AG09309 (cell line): ENCODE measurements around the gene PLCG2.

ENCODE experiments used
- DNase-seq: peaks from one replicate; pipeline ENCODE4 v3.0.0-alpha.2; 2010; ENCODE audit warnings: low read depth
- H3K4me3 ChIP-seq: 2 replicates; pipeline ENCODE4 v1.5.1; 2011; ENCODE audit warnings: mild to moderate bottlenecking, low read depth, low read length, moderate library complexity; ENCODE audit not compliant: control insufficient read depth
- TF ChIP-seq, protein P1 (sequence below): IDR thresholded peaks from 2 replicates; pipeline ENCODE4 v1.5.1; 2011; ENCODE audit warnings: mild to moderate bottlenecking, low read depth, low read length, inconsistent platforms; ENCODE audit not compliant: insufficient read depth, control insufficient read depth; ENCODE audit errors: missing control alignments

PLCG2 gene

DNA sequence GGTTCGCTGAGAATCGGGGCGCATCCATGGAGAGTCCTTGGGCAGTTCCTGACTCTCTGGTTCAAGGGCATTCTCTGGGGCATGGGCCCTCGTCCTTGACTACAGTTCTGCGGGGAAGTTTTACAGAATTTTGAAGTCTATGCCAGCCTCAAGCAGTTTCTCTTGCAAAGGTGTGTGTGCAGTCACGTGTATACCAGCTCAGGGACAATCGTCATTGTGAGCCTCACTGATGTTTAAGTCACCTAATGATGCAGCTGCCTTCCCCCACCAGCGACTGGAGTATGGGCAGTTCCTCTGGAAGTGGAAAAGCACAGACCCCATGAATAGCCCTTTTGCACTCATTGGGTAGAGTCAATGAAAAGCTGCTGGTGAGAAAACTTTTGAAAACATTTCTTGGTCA is 1.3 kb downstream of the PLCG2 start:
- no peak for DNase-seq
- no peak overlapping the region for H3K4me3 ChIP-seq
- TF ChIP-seq, protein P1, sequence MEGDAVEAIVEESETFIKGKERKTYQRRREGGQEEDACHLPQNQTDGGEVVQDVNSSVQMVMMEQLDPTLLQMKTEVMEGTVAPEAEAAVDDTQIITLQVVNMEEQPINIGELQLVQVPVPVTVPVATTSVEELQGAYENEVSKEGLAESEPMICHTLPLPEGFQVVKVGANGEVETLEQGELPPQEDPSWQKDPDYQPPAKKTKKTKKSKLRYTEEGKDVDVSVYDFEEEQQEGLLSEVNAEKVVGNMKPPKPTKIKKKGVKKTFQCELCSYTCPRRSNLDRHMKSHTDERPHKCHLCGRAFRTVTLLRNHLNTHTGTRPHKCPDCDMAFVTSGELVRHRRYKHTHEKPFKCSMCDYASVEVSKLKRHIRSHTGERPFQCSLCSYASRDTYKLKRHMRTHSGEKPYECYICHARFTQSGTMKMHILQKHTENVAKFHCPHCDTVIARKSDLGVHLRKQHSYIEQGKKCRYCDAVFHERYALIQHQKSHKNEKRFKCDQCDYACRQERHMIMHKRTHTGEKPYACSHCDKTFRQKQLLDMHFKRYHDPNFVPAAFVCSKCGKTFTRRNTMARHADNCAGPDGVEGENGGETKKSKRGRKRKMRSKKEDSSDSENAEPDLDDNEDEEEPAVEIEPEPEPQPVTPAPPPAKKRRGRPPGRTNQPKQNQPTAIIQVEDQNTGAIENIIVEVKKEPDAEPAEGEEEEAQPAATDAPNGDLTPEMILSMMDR = no peak

DNA sequence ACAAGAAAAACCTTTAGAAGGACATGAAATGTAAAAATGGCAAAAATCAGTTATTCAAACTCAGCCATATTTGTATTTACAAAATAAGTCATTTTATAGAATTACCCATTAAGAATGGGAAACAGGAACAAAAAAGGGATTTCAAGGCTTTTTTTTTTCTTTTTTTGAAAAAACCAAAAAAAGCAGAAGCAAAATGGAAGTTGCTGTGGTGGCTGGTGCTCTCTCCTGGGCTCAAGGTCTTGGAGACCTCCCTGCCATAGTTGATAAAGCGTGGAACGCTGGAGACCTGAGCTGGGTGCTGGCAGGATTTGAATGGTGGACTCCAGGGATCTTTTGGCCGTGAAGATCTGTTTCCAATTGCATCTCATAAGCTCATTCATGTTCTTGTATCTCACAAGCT is 3.1 kb downstream of the PLCG2 start:
- TF ChIP-seq, protein P1 = no peak
- DNase-seq = no peak
- no peak overlapping the region for H3K4me3 ChIP-seq

DNA sequence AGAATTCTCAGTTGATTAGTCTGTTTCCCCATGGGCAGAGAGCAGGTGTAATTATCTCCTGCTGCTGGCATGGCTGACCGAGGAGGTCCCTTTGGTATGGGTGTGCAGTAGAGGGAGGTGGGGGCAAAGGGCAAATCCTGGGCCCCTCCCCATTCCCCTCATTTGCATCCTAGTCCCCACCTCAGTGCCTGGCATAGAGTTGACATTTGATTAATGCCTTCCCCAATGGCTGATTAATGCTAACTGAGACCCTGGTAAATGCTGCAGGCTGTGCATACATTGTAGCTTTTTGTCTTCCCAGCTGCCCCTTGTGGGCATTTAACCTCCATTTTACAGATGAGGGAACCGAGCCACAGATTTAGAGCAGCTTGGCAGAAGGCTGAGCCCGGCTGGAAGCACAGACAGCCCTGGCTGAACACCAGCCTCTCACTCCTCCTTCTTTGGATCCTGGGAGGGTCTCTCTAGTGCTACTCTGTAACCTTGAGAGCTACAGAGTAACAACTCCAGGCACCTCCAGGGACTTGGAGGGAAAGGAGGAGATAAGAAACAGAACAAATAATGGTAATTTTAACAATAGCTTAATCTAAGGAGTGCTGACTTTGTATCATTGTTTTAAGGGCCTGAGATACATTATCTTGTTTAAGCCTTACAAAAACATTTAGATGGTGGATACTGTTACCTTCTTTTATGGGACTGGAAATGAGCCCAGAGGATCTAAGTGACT is 5.1 kb downstream of the PLCG2 start:
- no peak overlapping the region for H3K4me3 ChIP-seq
- TF ChIP-seq, protein P1 = no peak
- DNase-seq = no peak

GRCh38 chr16:81785138-81785924 is 6.2 kb downstream of the PLCG2 start:
- no peak overlapping the region for H3K4me3 ChIP-seq
- DNase-seq = no peak
- TF ChIP-seq, protein P1 = no peak

DNA sequence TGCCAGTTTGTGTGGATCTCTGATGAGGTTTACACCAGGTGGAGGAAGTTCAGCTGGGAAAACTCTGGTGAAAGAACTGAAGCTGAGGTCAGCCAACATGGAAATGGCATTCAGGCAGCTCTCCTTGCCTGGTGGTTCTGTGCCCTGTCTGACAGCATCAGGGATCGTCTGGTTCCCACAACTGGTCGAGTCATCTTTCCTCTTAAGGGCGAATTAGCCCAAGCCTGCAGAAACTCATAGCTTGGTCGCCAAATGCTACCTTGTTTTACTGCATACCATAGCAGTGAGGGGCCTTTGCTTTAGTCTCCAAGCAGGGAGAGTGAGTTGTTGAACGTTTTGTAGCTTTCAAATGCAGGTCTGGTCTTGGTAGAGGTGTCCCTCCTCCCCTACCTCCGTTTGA is 7.2 kb downstream of the PLCG2 start:
- no peak overlapping the region for H3K4me3 ChIP-seq
- no peak for DNase-seq
- TF ChIP-seq, protein P1 = no peak

- H3K4me3 ChIP-seq = no peak overlapping the region
- DNase-seq = no peak
- TF ChIP-seq, protein P1 = no peak
Measured at GRCh38 chr16:81786868-81787267, 7.8 kb downstream of the PLCG2 start.
